Activated naive CD4-positive, alpha-beta T cell treated with anti-CD3 and anti-CD28 coated beads, Interleukin-2, amount 50 U/mL, for 24 hours (primary cell): Measurements from ENCODE around the gene S100A1.

ENCODE experiments used
- H3K27ac Mint-ChIP-seq: one replicate; pipeline ENCODE4 v1.8.0; 2021; ENCODE audit warnings: mild to moderate bottlenecking, mixed read lengths
- H3K27me3 Mint-ChIP-seq: one replicate; pipeline ENCODE4 v1.8.0; 2021; ENCODE audit warnings: mixed read lengths
- H3K36me3 Mint-ChIP-seq: one replicate; pipeline ENCODE4 v1.8.0; 2021; ENCODE audit warnings: mixed read lengths
- H3K4me1 Mint-ChIP-seq: one replicate; pipeline ENCODE4 v1.8.0; 2021; ENCODE audit warnings: mixed read lengths
- H3K4me3 Mint-ChIP-seq: one replicate; pipeline ENCODE4 v1.8.0; 2021; ENCODE audit warnings: mild to moderate bottlenecking, mixed read lengths
- H3K9me3 Mint-ChIP-seq: one replicate; pipeline ENCODE4 v1.8.0; 2021; ENCODE audit warnings: mixed read lengths

Gene S100A1

DNA sequence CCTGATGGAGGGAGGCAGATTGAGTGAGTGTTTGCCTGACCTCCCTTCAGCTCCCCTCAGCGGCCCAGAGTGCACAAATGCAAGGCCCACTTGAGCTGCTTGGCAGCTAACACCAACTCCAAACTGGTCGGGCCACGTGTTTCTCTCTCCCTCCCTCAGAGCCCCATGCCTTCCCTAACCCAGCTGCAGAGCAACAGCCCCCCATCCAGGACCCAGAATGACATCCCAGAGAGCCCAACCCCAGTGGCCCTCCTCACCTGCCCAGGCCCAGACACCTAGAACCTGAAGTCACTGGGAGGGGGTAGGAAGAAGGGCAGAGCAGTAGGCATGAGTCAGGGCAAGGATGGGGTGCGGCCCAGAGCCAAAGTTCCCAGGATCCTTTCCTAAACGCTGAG lies 11.3 kb upstream of the S100A1 start:
- H3K27ac Mint-ChIP-seq: no peak overlapping the region
- H3K27me3 Mint-ChIP-seq: no peaks in the 10 kb centered on the region
- peaks cover 3% of the 10 kb centered on the region for H3K4me1 Mint-ChIP-seq
- no peaks in the 10 kb centered on the region for H3K36me3 Mint-ChIP-seq
- no peak overlapping the region for H3K4me3 Mint-ChIP-seq
- no peaks in the 10 kb centered on the region for H3K9me3 Mint-ChIP-seq

DNA sequence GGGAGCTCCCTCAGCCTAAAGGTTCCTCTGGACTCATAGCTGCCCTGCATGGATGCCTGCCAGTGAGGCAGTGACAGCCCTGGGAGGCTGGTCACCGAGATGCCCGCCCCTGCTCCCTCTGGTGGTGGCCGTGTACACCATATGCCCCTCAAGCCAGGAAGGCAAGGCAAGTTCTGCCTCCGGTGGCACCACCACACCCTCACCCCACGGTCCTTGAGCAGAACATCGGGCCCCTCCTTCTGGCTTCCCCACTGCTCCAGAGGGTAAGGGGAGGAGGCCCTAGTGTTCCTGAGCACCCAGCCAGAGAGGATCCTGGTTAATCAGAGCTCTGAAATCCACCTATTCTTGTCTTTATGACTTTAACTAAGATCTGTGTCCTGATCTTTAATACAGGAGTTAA lies 10.6 kb upstream of the S100A1 start:
- Mint-ChIP-seq H3K27ac (no peak overlapping the region), H3K36me3 (no peaks in the 10 kb centered on the region)

DNA sequence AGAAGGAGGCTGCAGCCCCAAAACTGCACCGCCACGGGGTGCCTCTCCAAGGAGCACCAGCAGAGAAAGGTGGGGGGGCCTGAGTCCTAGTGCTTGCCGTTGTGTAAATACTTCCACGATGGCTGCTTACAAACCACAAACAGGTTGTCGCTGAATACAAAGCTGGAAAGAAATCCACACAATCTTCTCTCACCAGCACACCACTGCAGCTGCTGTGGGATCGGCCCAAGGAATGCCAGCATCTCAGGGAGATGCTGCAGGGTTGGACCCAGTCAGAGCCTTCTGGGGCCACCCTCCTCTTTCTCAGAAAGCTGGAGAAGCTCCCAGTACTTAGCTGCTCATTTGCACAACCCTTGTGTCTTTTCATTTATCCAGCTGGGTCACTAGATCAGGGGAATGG lies 9.1 kb upstream of the S100A1 start:
- H3K9me3 Mint-ChIP-seq: no peaks in the 10 kb centered on the region
- no peak overlapping the region for H3K4me3 Mint-ChIP-seq
- H3K4me1 Mint-ChIP-seq: peaks cover 3% of the 10 kb centered on the region
- H3K36me3 Mint-ChIP-seq: no peaks in the 10 kb centered on the region
- H3K27me3 Mint-ChIP-seq: no peaks in the 10 kb centered on the region
- no peak overlapping the region for H3K27ac Mint-ChIP-seq

More for the DNA sequence above, 10.6 kb upstream of the S100A1 start:
- Mint-ChIP-seq H3K27me3 (no peaks in the 10 kb centered on the region), H3K4me1 (peaks cover 3% of the 10 kb centered on the region), H3K4me3 (no peak overlapping the region), H3K9me3 (no peaks in the 10 kb centered on the region)

DNA sequence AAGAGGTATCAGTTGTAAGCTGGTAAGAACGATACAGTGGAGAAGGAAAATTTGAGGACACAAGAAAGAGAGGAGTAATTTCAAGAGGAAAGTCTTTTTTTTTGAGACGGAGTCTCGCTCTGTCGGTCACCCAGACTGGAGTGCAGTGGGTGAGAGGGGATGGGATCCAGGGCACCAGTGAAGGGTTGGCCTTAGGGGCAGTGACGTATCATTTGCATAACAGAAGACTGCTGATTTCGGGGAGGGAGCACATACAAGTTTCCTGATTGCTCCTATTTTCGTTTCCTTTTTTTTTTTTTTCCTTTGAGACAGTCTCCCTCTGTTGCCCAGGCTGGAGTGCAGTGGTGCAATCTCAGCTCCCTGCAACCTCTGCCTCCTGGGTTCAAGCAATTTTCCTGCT lies 5.1 kb upstream of the S100A1 start:
- Mint-ChIP-seq H3K27me3 (peaks cover 4% of the 10 kb centered on the region), H3K9me3 (no peaks in the 10 kb centered on the region), H3K4me1 (no peaks in the 10 kb centered on the region), H3K36me3 (no peaks in the 10 kb centered on the region), H3K4me3 (no peak overlapping the region), H3K27ac (no peak overlapping the region)

DNA sequence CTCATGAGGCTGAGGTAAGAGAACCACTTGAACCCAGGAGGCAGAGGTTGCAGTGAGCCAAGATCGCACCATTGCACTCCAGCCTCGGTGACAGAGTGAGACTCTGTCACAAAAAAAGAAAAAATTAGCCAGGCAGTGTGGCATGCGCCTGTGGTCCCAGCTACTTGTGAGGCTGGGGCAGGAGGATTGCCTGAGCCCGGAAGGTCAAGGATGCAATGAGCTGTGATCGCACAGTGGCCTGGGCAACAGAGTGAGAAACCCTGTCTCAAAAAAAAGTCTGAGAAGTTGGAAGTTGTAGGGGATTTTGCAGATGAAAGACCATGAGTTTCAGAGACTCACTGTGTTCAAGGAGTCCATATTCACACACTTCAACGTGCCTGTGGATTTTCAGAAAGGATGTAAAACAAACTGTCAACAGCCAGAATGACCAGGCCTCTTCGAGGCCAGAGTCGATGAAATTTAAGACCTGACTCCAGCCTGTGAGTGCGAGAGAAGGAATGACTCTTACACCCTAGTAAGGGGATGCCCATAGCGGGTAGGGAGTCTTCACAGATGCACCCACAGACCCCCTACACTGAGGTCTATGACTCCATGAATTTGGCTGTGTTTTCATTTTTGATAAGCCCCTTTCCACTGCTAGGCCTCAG lies 3.1 kb upstream of the S100A1 start:
- H3K9me3 Mint-ChIP-seq: no peaks in the 10 kb centered on the region
- H3K27me3 Mint-ChIP-seq: peaks cover 4% of the 10 kb centered on the region
- no peaks in the 10 kb centered on the region for H3K36me3 Mint-ChIP-seq
- no peak overlapping the region for H3K27ac Mint-ChIP-seq
- no peaks in the 10 kb centered on the region for H3K4me1 Mint-ChIP-seq
- H3K4me3 Mint-ChIP-seq: no peak overlapping the region

DNA sequence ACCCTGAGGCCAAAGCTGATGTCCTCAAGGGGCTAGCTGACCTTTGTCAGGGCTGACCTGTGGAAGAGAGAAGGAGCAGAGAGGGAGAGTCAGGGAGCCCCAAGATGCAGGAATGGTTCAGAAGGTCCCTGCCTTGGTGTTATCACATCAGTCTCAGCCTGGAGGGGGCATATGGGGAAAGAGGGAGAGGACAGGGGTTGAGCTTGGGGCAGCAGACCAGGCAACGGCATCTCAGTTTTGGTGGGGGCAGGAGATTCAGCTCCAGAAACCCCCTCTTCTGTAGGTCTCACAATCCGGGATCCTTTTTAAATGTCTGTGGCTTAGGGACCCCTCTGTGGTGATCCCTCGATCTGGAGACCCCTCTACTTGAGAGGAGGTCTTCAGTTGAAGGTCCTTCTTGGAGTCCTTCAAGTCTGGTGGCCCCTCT lies 1.7 kb upstream of the S100A1 start:
- Mint-ChIP-seq H3K4me1 (peaks cover 5% of the 10 kb centered on the region), H3K36me3 (no peaks in the 10 kb centered on the region), H3K9me3 (no peaks in the 10 kb centered on the region), H3K27me3 (peaks cover 4% of the 10 kb centered on the region), H3K27ac (no peak overlapping the region), H3K4me3 (no peak overlapping the region)

DNA sequence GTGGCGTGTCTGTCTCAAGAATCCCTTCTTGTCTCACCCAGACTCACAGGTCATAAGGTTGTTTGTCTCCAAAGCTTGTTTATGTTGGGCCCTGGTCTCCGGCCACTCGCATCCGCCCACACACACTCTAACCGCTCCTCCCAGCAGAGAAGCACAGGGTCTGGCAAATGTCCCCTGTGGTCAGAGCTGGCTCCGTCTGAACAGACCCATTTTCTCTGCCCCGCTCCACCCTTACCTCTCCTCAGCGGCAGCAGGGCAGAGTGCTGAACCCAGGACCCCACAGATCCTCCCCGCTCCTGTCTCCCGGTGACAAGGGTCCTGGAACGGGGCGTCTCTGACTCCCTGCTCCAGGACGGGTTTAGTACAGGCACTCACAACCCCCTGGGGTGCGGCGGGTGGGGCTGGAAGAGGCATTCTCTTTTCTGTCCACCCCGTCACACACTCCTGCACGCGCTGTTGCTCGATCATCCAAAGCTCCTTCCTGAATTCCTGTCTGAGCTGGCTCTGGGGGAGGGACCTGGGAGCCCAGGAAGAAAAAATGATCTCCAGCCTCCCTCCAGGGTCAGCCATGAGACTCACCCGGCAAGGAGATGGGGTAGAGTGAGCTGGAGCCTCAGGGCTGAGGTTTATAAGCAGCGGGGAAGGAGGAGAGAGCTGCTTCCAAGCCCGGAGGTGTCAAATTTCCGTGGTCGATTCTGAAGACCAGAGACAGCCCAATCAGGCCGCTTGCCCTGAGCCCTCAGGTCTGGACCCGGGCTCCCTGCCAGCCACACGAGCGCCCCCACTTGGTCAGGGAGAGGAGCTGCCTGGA lies 1.1 kb upstream of the S100A1 start, which contains the start of gene S100A13:
Gene S100A13, minus strand, starts transcription at position 602 of the 811 bp plus-strand sequence. CDS start 1,033 bp downstream, outside the sequence.
- Mint-ChIP-seq H3K4me1 (peaks cover 7% of the 10 kb centered on the region), H3K9me3 (no peaks in the 10 kb centered on the region), H3K36me3 (no peaks in the 10 kb centered on the region), H3K27me3 (peaks cover 4% of the 10 kb centered on the region), H3K4me3 (no peak within 1 kb of the TSS), H3K27ac (no peak within 1 kb of the TSS)

DNA sequence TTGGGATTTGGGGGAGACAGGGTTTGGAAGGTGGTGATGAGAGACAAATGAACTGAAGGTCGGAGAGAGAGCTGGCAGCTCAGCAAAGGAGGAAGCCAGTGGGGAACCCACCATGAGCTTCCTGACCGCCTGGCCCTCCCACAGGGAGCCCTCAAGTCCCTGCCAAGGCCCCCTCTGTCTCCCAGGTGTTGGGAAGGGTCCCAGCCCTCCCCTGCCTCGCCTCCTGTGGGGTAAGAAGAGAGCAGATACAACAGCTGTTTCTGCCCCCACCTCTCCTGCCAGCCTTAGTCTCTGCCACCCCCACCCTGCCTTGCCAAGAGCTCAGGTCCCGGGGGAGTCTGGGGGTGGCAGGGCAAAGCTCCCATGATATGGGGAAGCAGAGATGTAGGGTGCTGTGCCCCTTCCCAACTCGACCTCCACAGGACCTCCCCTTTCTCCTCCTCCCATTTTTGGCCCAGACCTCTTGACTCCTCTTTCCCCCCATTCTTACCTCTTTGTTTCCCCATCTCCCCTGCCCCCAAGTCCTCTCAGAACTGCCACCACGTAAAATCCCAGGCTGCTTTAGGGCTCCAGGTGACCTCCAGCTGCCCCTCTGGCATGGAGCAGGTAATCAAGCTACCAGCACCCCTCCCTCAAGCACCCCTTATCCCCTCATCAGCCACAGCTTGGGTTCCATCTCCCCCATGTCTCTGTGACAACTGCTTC lies 556 bp downstream of the S100A1 start:
- Mint-ChIP-seq H3K4me3 (no peak overlapping the region), H3K27me3 (peaks cover 4% of the 10 kb centered on the region), H3K9me3 (no peaks in the 10 kb centered on the region), H3K27ac (no peak overlapping the region), H3K4me1 (peaks cover 21% of the 10 kb centered on the region), H3K36me3 (peaks cover under 1% of the 10 kb centered on the region)

DNA sequence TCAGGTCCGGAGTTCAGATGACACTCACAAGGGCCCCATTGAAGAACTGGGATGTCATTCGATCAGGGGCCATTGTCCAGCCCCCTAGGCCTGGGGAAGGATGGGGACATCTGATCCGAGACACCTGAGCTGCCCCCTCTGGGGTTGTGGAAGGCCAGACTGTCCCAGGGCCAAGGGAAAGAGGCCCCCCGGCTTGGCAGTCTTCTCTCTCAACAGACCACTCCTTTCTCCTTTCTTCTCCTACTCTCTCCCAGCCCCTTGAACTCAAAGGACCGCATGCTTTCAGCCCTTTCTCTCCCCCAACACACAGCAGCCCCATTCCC lies 1.1 kb downstream of the S100A1 start:
- H3K27ac Mint-ChIP-seq: no peak overlapping the region
- H3K27me3 Mint-ChIP-seq: peaks cover 4% of the 10 kb centered on the region
- H3K4me3 Mint-ChIP-seq: no peak overlapping the region
- peaks cover 21% of the 10 kb centered on the region for H3K4me1 Mint-ChIP-seq
- H3K36me3 Mint-ChIP-seq: peaks cover 2% of the 10 kb centered on the region
- no peaks in the 10 kb centered on the region for H3K9me3 Mint-ChIP-seq

DNA sequence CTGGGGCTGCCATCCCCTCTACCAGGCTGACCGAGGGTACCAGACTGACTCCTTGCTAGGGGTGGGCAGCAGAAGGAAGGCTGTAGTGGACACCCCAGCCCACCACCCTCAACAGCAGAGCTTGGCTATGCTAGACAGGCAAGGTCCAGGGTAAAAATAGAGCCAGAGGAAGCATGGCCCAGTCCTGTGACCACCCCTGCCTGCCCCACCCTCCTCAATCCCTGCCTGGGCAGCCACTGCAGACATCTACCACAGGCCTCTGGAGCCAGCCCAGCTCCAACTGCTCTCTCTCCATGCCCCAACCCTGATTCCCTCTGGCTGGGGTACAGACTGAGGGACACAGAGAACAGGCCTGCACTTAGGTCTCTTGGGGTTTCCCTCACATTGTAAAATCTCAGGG lies 1.7 kb downstream of the S100A1 start:
- peaks cover 4% of the 10 kb centered on the region for H3K36me3 Mint-ChIP-seq
- no peaks in the 10 kb centered on the region for H3K9me3 Mint-ChIP-seq
- no peak overlapping the region for H3K4me3 Mint-ChIP-seq
- peaks cover 21% of the 10 kb centered on the region for H3K4me1 Mint-ChIP-seq
- H3K27me3 Mint-ChIP-seq: peaks cover 4% of the 10 kb centered on the region
- no peak overlapping the region for H3K27ac Mint-ChIP-seq

DNA sequence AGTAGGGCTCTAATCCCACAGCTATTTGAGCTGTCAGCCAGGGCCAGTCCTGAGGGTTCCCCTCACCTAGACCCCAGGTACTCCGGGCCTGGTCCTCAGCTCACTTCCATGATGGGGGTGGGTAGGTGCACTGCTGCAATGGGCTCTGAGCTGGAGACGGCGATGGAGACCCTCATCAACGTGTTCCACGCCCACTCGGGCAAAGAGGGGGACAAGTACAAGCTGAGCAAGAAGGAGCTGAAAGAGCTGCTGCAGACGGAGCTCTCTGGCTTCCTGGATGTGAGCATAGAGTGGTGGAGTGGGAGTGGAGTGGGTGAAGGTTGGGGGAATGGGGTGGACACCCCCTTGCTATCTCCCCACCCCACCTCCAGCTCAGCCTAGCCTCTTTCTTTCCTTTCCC lies 2.1 kb downstream of the S100A1 start:
- Mint-ChIP-seq H3K27ac (peak overlapping the region; percentile 59), H3K4me3 (no peak overlapping the region), H3K9me3 (no peaks in the 10 kb centered on the region), H3K36me3 (peaks cover 4% of the 10 kb centered on the region), H3K4me1 (peaks cover 21% of the 10 kb centered on the region), H3K27me3 (peaks cover 4% of the 10 kb centered on the region)

DNA sequence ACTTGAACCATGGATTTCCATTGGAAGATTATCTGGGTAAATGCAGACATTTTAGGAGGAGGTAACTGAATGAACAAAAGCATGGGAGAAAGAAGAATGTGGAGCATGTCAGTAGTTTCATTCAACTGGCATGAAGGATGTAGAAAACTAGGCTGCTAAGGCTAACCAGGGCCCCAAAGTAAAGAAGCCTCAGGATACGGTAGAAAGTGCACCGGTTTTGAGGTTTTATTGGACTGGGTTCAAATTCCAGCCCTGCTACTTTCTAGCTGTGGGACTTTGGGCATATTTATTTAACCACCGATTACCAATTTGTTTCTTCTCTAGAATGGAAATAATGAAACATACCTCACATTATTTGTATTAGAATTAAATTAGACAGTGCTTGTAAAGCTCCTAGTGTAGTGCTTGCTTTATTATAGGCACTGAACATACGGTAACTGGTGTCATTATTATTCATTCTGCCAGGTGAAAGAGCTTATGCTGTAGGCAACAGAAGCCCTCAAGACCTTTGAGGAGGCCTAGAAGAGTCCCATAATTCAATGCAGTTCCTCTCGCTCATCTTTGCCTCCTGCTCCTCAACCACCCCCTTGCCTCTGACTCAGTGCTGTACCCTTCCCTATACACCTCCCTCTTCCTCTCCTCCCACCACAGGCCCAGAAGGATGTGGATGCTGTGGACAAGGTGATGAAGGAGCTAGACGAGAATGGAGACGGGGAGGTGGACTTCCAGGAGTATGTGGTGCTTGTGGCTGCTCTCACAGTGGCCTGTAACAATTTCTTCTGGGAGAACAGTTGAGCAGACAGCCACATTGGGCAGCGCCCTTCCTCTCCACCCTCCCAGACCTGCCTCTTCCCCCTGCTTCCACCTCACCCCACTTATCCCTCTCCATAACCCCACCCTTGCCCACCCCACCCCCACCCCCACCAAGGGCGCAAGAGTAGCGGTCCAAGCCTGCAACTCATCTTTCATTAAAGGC lies 3.1 kb downstream of the S100A1 start:
- H3K27ac Mint-ChIP-seq: peak overlapping the region; percentile 3
- H3K4me1 Mint-ChIP-seq: peaks cover 29% of the 10 kb centered on the region
- H3K36me3 Mint-ChIP-seq: peaks cover 4% of the 10 kb centered on the region
- H3K9me3 Mint-ChIP-seq: no peaks in the 10 kb centered on the region
- no peak overlapping the region for H3K4me3 Mint-ChIP-seq
- H3K27me3 Mint-ChIP-seq: peaks cover 1% of the 10 kb centered on the region

DNA sequence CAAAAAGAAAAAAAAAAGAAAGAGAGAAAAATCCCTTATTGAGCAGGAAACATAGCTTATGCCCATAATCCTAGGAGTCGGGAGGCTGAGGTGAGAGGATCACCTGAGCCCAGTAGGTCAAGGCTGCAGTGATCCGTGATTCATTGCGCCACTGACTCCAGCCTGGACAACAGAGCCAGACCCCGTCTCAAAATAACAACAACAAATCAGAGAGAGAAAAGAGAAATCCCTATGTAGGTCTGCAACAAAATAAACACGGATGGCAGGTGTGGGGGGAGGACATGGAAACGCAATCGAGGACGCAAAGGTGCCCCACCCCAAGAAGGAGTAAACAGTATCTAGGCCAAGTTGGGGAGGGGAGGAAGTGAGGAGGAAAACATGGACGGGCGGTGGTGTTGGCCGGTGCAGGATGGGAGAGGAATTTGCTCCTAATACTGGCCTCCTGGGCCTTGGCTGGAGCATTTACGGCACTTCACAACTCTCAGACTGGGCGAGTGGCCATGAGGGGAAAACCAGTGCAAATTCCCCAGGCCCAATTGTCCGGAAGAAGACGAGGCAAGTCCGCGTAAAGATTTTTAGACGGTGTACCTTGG lies 5.0 kb downstream of the S100A1 start:
- H3K36me3 Mint-ChIP-seq: peaks cover 12% of the 10 kb centered on the region
- peaks cover 44% of the 10 kb centered on the region for H3K4me1 Mint-ChIP-seq
- no peaks in the 10 kb centered on the region for H3K9me3 Mint-ChIP-seq
- peak overlapping the region; percentile 91 for H3K4me3 Mint-ChIP-seq
- peak overlapping the region; percentile 91 for H3K27ac Mint-ChIP-seq
- H3K27me3 Mint-ChIP-seq: no peaks in the 10 kb centered on the region

DNA sequence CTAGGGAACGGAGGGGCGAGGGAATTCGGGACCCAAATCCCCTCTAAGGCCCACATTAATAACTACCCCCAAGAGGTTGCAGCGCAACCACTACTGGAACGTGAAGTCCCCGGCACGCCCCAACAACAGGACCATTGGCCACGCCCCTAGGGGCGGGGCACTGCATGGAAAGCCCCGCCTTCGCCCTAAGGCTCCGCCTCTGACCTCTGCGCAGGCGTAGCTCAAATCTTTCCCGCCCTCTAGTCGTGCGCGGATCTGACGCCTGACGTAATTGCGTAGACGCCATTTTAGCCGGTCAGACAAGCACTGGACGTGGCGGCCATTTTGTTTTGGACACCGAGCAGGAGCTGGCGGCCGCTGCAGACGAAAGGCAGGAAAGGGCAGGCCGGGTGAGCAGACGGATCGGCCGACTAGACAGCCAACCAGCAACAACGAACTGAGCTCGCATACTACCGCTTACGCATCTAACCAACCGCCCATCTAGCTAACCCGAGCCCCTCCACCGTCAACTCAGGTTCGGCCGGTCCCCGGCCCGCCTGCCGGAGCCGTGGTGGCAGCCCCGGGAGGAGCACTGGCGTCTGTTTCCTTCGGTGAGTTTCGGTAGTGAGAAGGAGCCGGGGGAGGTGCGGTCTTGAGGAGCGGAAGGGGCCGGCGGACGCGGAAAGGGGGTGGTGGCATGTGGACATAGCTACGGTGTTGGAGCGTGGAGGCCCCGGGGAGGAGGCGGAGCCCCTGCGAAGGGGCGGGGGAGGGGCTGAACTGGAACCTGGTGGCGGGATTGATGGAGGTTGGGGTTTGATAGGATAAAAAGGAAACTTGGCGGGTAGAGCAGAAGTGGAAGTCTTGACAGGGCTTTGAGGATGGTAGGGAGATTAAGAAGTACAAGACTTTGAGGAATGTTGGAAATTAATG lies 5.8 kb downstream of the S100A1 start, which contains the start of gene CHTOP:
Gene CHTOP, plus strand, starts transcription at position 313 of the 912 bp plus-strand sequence. CDS start 2,523 bp downstream, outside the sequence.
- H3K9me3 Mint-ChIP-seq: no peaks in the 10 kb centered on the region
- peak within 1 kb of the TSS; percentile 100 for H3K27ac Mint-ChIP-seq
- H3K27me3 Mint-ChIP-seq: no peaks in the 10 kb centered on the region
- peaks cover 44% of the 10 kb centered on the region for H3K4me1 Mint-ChIP-seq
- H3K4me3 Mint-ChIP-seq: peak within 1 kb of the TSS; percentile 91
- H3K36me3 Mint-ChIP-seq: peaks cover 12% of the 10 kb centered on the region
